AG09319 (cell line): ENCODE results near the gene DLGAP1.

ENCODE experiments used
- DNase-seq: peaks from one replicate; pipeline ENCODE4 v3.0.0-alpha.2; 2010; ENCODE audit warnings: low read depth; ENCODE audit errors: extremely low read depth
- CTCF ChIP-seq: IDR thresholded peaks from 2 replicates; pipeline ENCODE4 v1.5.1; 2011; ENCODE audit warnings: low read depth, mild to moderate bottlenecking, inconsistent platforms, low read length, moderate library complexity

Gene DLGAP1

GRCh38 chr18:3510896-3511295 lies 944.2 kb downstream of the DLGAP1 start:
- DNase-seq = no peak
- no peak for TF ChIP-seq CTCF

GRCh38 chr18:3510024-3510423 lies 945.1 kb downstream of the DLGAP1 start:
- no peak for TF ChIP-seq CTCF
- DNase-seq = no peak

GRCh38 chr18:3508576-3509549 lies 946.2 kb downstream of the DLGAP1 start:
- no peak for DNase-seq
- TF ChIP-seq CTCF = no peak

- TF ChIP-seq CTCF = no peak
- DNase-seq = no peak
Observed at GRCh38 chr18:3504637-3505036, 950.5 kb downstream of the DLGAP1 start.

- no peak for DNase-seq
- no peak for TF ChIP-seq CTCF
Observed at GRCh38 chr18:3502650-3503049, 952.5 kb downstream of the DLGAP1 start.

GRCh38 chr18:3500016-3500415 lies 955.1 kb downstream of the DLGAP1 start:
- no peak for DNase-seq
- TF ChIP-seq CTCF = no peak

- no peak for DNase-seq
- no peak for TF ChIP-seq CTCF
Observed at GRCh38 chr18:3499501-3499900, 955.6 kb downstream of the DLGAP1 start.
